ENCODE data around the gene GDF9.

GDF9 gene

DNA sequence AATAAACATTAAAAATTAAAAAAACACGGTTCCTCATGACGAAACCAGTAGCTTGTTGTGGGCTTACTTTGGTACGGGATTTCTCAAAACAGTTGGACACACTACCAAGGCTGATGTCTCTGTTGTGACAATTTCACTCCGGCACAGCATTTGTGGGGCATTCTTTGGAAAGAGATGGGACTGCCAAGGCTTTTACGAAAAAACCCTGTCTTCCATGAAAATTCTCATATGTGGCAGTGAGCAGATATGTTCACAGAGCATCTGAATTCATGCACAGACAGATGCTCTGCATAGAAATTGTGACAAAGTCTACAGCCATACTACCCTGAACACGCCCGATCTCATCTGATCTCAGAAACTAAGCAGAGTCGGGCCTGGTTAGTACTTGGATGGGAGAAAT, 18.0 kb downstream of the GDF9 start:
- no peak for TF ChIP-seq EZH2phosphoT487 (conservative IDR thresholded peaks at IDR 0.05; ENCODE audit: low read length)
- TF ChIP-seq, protein P1, sequence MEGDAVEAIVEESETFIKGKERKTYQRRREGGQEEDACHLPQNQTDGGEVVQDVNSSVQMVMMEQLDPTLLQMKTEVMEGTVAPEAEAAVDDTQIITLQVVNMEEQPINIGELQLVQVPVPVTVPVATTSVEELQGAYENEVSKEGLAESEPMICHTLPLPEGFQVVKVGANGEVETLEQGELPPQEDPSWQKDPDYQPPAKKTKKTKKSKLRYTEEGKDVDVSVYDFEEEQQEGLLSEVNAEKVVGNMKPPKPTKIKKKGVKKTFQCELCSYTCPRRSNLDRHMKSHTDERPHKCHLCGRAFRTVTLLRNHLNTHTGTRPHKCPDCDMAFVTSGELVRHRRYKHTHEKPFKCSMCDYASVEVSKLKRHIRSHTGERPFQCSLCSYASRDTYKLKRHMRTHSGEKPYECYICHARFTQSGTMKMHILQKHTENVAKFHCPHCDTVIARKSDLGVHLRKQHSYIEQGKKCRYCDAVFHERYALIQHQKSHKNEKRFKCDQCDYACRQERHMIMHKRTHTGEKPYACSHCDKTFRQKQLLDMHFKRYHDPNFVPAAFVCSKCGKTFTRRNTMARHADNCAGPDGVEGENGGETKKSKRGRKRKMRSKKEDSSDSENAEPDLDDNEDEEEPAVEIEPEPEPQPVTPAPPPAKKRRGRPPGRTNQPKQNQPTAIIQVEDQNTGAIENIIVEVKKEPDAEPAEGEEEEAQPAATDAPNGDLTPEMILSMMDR (IDR thresholded peaks at IDR 0.05; ENCODE audit: insufficient read depth, low read length, poor library complexity, severe bottlenecking), result no peak
- Histone ChIP-seq H2AFZ (ENCODE audit: low read depth, low read length, severe bottlenecking) (no peak overlapping the region), H3K4me3 (ENCODE audit: insufficient read depth, low read length, poor library complexity, severe bottlenecking) (no peak overlapping the region), H3K36me3 (ENCODE audit: low read length) (no peaks in the 10 kb centered on the region), H3K27ac (ENCODE audit: low read depth, low read length) (no peak overlapping the region), H4K20me1 (ENCODE audit: low read depth, low read length) (no peaks in the 10 kb centered on the region), H3F3A (ENCODE audit: insufficient read depth) (no peaks in the 10 kb centered on the region), H3K27me3 (ENCODE audit: low read length) (no peaks in the 10 kb centered on the region), H3K9me3 (ENCODE audit: insufficient read depth, low read length) (no peaks in the 10 kb centered on the region), H3K9me2 (replicated peaks; ENCODE audit: insufficient read depth, low read length) (no peaks in the 10 kb centered on the region), H3K4me2 (ENCODE audit: low read depth, low read length, poor library complexity, severe bottlenecking) (no peak overlapping the region), H3K79me2 (ENCODE audit: insufficient read depth, low read length) (no peaks in the 10 kb centered on the region), H3K9ac (ENCODE audit: low read length) (no peak overlapping the region)

DNA sequence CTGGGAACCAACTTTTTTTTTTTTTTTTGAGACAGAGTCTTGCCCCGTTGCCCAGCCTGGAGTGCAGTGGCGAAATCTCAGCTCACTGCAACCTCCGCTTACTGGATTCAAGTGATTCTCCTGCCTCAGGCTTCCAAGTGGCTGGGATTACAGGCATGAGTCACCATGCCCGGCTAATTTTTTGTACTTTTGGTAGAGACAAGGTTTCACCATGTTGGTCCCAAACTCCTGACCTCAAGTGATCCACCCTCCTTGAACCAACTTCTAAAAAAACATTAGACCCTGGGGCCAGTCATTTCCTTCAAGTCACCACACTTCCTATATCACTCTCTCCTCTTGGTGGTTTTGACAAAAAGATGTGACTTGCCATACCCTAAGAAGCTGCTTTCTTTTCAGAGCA, 25.0 kb downstream of the GDF9 start:
- H2AFZ ChIP-seq (ENCODE audit: low read depth, low read length, severe bottlenecking), result no peak overlapping the region
- H3K9me3 ChIP-seq (ENCODE audit: insufficient read depth, low read length), result no peaks in the 10 kb centered on the region
- no peak overlapping the region for H3K4me3 ChIP-seq (ENCODE audit: insufficient read depth, low read length, poor library complexity, severe bottlenecking)
- H3K9ac ChIP-seq (ENCODE audit: low read length), result no peak overlapping the region
- TF ChIP-seq EZH2phosphoT487 (conservative IDR thresholded peaks at IDR 0.05; ENCODE audit: low read length), result no peak
- TF ChIP-seq, protein P1 (IDR thresholded peaks at IDR 0.05; ENCODE audit: insufficient read depth, low read length, poor library complexity, severe bottlenecking), result no peak
- H4K20me1 ChIP-seq (ENCODE audit: low read depth, low read length), result no peaks in the 10 kb centered on the region
- no peaks in the 10 kb centered on the region for H3K9me2 ChIP-seq (replicated peaks; ENCODE audit: insufficient read depth, low read length)
- H3K79me2 ChIP-seq (ENCODE audit: insufficient read depth, low read length), result no peaks in the 10 kb centered on the region
- no peaks in the 10 kb centered on the region for H3F3A ChIP-seq (ENCODE audit: insufficient read depth)
- H3K36me3 ChIP-seq (ENCODE audit: low read length), result no peaks in the 10 kb centered on the region
- H3K4me2 ChIP-seq (ENCODE audit: low read depth, low read length, poor library complexity, severe bottlenecking), result no peak overlapping the region
- no peak overlapping the region for H3K27ac ChIP-seq (ENCODE audit: low read depth, low read length)
- H3K27me3 ChIP-seq (ENCODE audit: low read length), result no peaks in the 10 kb centered on the region

DNA sequence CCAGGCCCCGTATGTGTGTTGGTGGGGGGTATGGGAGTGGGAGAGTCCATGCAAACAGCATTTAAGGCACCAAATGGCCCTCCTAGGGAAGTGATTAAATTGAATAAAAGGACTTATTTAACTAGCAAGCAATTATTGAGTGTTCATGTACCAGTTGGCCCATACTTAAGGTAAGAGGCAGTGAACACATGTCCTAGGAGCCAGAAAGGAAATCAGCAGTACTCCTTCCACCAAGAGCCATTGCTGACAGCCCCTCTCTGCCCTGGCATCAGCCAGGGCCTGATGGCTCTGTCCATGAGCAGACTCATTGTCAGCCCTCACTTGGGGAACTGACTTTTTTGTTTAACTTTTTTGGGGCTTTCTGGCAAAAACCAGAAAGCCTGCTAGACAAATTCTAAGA, 25.4 kb downstream of the GDF9 start:
- Histone ChIP-seq H3K4me2 (ENCODE audit: low read depth, low read length, poor library complexity, severe bottlenecking) (no peak overlapping the region), H3K9me2 (replicated peaks; ENCODE audit: insufficient read depth, low read length) (no peaks in the 10 kb centered on the region), H3K79me2 (ENCODE audit: insufficient read depth, low read length) (no peaks in the 10 kb centered on the region), H3K9ac (ENCODE audit: low read length) (no peak overlapping the region), H3K36me3 (ENCODE audit: low read length) (no peaks in the 10 kb centered on the region), H3K27ac (ENCODE audit: low read depth, low read length) (no peak overlapping the region), H3F3A (ENCODE audit: insufficient read depth) (no peaks in the 10 kb centered on the region), H2AFZ (ENCODE audit: low read depth, low read length, severe bottlenecking) (no peak overlapping the region), H3K4me3 (ENCODE audit: insufficient read depth, low read length, poor library complexity, severe bottlenecking) (no peak overlapping the region), H3K9me3 (ENCODE audit: insufficient read depth, low read length) (no peaks in the 10 kb centered on the region), H4K20me1 (ENCODE audit: low read depth, low read length) (no peaks in the 10 kb centered on the region), H3K27me3 (ENCODE audit: low read length) (no peaks in the 10 kb centered on the region)
- TF ChIP-seq, protein P1 (IDR thresholded peaks at IDR 0.05; ENCODE audit: insufficient read depth, low read length, poor library complexity, severe bottlenecking), result no peak
- no peak for TF ChIP-seq EZH2phosphoT487 (conservative IDR thresholded peaks at IDR 0.05; ENCODE audit: low read length)
